Gastrocnemius medialis (tissue), 4 donors: ENCODE measurements around the gene CASP3. TPM values are rescaled to one million over a fixed set of nuclear protein-coding genes. Genes with fewer than 3 reads are reported as not detected.
"Not testable (repeated sequence)": the region's sequence is repeated elsewhere in the genome, so short reads cannot be mapped to it uniquely, and the experiment has no call there.

Source experiments
- ATAC-seq, 2 donors: fragments of 150-250 bp; one replicate each; pipeline ENCODE4 v1.9.1; 2016
- DNase-seq, 2 donors: peaks; one replicate each; pipeline ENCODE4 v3.0.0-alpha.2; 2019
- H3K27ac ChIP-seq, 4 donors: fragments of 200-600 bp; sonication (generic); 1 replicate in 1 of 4; 2 replicates in 3 of 4; pipeline ENCODE4 v1.5.1; 2016 to 2018; ENCODE audit warnings: mild to moderate bottlenecking in 2 of 4, moderate library complexity in 1 of 4
- H3K27me3 ChIP-seq, 3 donors: fragments of 200-600 bp; sonication (generic) in 2 of 3; 1 replicate in 1 of 3; 2 replicates in 2 of 3; pipeline versions ENCODE4 v1.5.1 to v1.6.0; 2016 to 2019; ENCODE audit warnings: mild to moderate bottlenecking in 1 of 3, moderate library complexity in 1 of 3
- H3K36me3 ChIP-seq, 2 donors: fragments of 200-600 bp; sonication (generic) in 1 of 2; one replicate each; pipeline ENCODE4 v1.5.1; 2017 to 2018
- H3K4me1 ChIP-seq, 2 donors: fragments of 200-600 bp; sonication (generic) in 1 of 2; one replicate each; pipeline ENCODE4 v1.5.1; 2016 to 2017; ENCODE audit warnings: mild to moderate bottlenecking in 2 of 2
- H3K4me3 ChIP-seq, 4 donors: fragments of 200-600 bp; sonication (generic) in 3 of 4; 1 replicate in 1 of 4; 2 replicates in 3 of 4; pipeline ENCODE4 v1.5.1; 2016 to 2019; ENCODE audit warnings: mild to moderate bottlenecking in 2 of 4
- H3K9me3 ChIP-seq, 3 donors: fragments of 200-600 bp; sonication (generic) in 2 of 3; 1 replicate in 1 of 3; 2 replicates in 2 of 3; pipeline ENCODE4 v1.5.1; 2016 to 2019
- POLR2A ChIP-seq, 2 donors: fragments of 450-650 bp; IDR thresholded peaks; one replicate each; pipeline ENCODE4 v1.6.1; 2017; ENCODE audit warnings: antibody characterized with exemption in 2 of 2, mild to moderate bottlenecking in 2 of 2, moderate library complexity in 2 of 2
- in situ Hi-C, 4 donors: fragments of 200-750 bp; cut with MboI; loops; one replicate each; pipeline versions ENCODE4 v1.15.0 to v1.8.0; 2017; ENCODE audit warnings: low sequenced_read_pairs in 4 of 4
- intact Hi-C: fragments of 100-400 bp; cut with DNase I; formaldehyde crosslinking; loops from one replicate; pipeline ENCODE4 v1.15.1; 2023; ENCODE audit warnings: low total_unique reads
- total RNA-seq, 4 donors: library from RNA; depleted of rRNA; stranded (reverse); fragments of >200 nt; gene quantifications; one replicate each; pipeline versions ENCODE4 v1.1.0 to v1.2.3, GENCODE V29; 2016
- TF ChIP-seq, protein P1 (sequence below), 5 experiments: fragments of 450-650 bp in 3 of 5; fragments of 200-600 bp in 2 of 5; sonication (generic) in 2 of 5; IDR thresholded peaks in 4 of 5; conservative IDR thresholded peaks in 1 of 5; 1 replicate in 4 of 5; 2 replicates in 1 of 5; pipeline ENCODE4 v1.5.1; 2016 to 2019; ENCODE audit warnings: antibody characterized with exemption in 5 of 5, mild to moderate bottlenecking in 3 of 5, moderate library complexity in 3 of 5

CASP3 gene
- total RNA-seq, 4 donors from 2014 or later, result 16.9 to 25.5 (median 20.8) TPM

DNA sequence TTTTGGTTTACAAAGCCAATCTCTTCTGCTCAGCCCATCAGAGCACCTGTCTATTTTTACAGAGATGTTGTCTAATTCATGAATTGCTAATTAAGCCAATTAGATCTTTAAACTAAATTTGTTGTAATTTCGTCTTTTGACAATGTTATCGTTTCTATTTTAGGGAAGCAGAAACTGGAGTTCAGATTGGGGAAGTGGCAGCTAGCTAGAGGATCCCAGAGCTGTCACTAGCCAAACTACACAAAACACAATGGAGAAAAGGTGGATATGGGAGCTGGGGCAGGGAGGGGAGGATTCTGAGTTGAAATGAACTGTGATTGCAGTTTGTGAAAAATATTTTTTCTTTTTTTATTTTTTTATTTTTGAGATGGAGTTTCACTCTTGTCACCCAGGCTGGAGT lies 35.8 kb downstream of the CASP3 start:
- Histone ChIP-seq H3K27ac (no peak overlapping the region), H3K4me3 (no peak overlapping the region), H3K36me3 (no peaks in the 10 kb centered on the region), H3K27me3 (no peaks in the 10 kb centered on the region), H3K9me3 (no peaks in the 10 kb centered on the region), H3K4me1 (no peaks in the 10 kb centered on the region)
- in situ Hi-C loops, result no loop called here
- no peak for TF ChIP-seq POLR2A (IDR thresholded peaks at IDR 0.05)
- TF ChIP-seq, protein P1, sequence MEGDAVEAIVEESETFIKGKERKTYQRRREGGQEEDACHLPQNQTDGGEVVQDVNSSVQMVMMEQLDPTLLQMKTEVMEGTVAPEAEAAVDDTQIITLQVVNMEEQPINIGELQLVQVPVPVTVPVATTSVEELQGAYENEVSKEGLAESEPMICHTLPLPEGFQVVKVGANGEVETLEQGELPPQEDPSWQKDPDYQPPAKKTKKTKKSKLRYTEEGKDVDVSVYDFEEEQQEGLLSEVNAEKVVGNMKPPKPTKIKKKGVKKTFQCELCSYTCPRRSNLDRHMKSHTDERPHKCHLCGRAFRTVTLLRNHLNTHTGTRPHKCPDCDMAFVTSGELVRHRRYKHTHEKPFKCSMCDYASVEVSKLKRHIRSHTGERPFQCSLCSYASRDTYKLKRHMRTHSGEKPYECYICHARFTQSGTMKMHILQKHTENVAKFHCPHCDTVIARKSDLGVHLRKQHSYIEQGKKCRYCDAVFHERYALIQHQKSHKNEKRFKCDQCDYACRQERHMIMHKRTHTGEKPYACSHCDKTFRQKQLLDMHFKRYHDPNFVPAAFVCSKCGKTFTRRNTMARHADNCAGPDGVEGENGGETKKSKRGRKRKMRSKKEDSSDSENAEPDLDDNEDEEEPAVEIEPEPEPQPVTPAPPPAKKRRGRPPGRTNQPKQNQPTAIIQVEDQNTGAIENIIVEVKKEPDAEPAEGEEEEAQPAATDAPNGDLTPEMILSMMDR (IDR thresholded peaks at IDR 0.05 in 4 of 5, conservative IDR thresholded peaks at IDR 0.05 in 1 of 5), result no peak
- intact Hi-C loops, result no loop called here
- ATAC-seq (no peak), DNase-seq (no peak)

DNA sequence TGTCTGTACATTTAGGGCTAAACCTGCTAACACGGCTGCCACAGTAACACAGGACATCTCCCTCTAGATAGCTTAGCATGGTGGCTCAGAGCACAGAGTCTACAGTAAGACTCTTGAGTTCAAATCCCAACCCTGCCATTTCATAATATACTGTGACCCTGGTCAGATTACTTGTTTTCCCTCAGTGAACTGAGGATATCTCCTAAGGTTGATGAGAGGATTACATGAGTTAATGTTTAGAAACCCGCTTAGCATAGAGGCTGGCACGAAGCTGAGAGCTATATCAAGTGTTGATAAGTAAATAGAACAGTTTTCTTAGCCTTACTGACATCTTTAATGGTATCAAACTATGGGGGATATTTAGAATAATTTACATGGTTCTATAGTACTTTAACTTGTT lies 37.2 kb downstream of the CASP3 start:
- ATAC-seq, result no peak
- in situ Hi-C loops (no loop called here), intact Hi-C loops (no loop called here)
- H3K4me1 ChIP-seq, result no peaks in the 10 kb centered on the region
- H3K9me3 ChIP-seq, result no peaks in the 10 kb centered on the region
- H3K27me3 ChIP-seq, result no peaks in the 10 kb centered on the region
- no peak overlapping the region for H3K27ac ChIP-seq
- no peak for DNase-seq
- TF ChIP-seq POLR2A (IDR thresholded peaks at IDR 0.05), result no peak
- TF ChIP-seq, protein P1 (IDR thresholded peaks at IDR 0.05 in 4 of 5, conservative IDR thresholded peaks at IDR 0.05 in 1 of 5), result no peak
- H3K36me3 ChIP-seq, result no peaks in the 10 kb centered on the region
- H3K4me3 ChIP-seq, result no peak overlapping the region

DNA sequence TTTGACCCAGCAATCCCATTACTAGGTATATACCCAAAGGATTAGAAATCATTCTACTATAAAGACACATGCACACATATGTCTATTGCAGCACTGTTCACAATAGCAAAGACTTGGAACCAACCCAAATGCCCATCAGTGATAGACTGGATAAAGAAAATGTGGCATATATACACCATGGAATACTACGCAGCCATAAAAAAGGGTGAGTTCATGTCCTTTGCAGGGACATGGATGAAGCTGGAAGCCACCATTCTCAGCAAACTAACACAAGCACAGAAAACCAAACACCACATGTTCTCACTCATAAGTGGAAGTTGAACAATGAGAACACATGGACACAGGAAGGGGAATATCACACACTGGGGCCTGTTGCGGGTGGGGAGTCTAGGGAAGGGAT lies 41.8 kb downstream of the CASP3 start:
- H3K27me3 ChIP-seq, in situ Hi-C loops, ATAC-seq, DNase-seq, intact Hi-C loops, H3K36me3 ChIP-seq, H3K4me3 ChIP-seq, H3K9me3 ChIP-seq, H3K27ac ChIP-seq, H3K4me1 ChIP-seq: not testable (repeated sequence)

DNA sequence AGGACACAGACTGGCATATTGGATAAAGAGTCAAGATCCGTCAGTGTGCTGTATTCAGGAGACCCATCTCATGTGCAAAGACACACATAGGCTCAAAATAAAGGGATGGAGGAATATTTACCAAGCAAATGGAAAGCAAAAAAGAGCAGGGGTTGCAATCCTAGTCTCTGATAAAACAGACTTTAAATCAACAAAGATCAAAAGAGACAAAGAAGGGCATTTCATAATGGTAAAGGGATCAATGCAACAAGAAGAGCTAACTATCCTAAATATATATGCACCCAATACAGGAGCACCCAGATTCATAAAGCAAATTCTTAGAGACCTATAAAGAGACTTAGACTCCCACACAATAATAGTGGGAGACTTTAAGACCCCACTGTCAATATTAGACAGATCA lies 46.4 kb downstream of the CASP3 start:
- H3K4me3 ChIP-seq, H3K36me3 ChIP-seq, intact Hi-C loops, ATAC-seq, H3K27ac ChIP-seq, H3K27me3 ChIP-seq, H3K9me3 ChIP-seq, H3K4me1 ChIP-seq, DNase-seq, in situ Hi-C loops: not testable (repeated sequence)

DNA sequence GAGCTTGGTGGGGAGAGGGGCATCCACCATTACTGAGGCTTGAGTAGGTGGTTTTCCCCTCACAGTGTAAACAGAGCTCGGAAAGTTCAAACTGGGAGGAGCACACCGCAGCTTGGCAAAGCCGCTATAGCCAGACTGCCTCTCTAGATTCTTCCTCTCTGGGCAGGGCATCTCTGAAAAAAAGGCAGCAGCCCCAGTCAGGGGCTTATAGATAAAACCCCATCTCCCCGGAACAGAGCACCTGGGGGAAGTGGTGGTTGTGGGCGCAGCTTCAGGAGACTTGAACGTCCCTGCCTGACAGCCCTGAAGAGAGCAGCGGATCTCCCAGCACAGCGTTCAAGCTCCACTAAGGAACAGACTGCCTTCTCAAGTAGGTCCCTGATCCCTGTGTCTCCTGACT lies 48.3 kb downstream of the CASP3 start:
- intact Hi-C loops, in situ Hi-C loops, H3K36me3 ChIP-seq, H3K27me3 ChIP-seq, H3K27ac ChIP-seq, ATAC-seq, H3K4me1 ChIP-seq, DNase-seq, H3K4me3 ChIP-seq, H3K9me3 ChIP-seq: not testable (repeated sequence)

DNA sequence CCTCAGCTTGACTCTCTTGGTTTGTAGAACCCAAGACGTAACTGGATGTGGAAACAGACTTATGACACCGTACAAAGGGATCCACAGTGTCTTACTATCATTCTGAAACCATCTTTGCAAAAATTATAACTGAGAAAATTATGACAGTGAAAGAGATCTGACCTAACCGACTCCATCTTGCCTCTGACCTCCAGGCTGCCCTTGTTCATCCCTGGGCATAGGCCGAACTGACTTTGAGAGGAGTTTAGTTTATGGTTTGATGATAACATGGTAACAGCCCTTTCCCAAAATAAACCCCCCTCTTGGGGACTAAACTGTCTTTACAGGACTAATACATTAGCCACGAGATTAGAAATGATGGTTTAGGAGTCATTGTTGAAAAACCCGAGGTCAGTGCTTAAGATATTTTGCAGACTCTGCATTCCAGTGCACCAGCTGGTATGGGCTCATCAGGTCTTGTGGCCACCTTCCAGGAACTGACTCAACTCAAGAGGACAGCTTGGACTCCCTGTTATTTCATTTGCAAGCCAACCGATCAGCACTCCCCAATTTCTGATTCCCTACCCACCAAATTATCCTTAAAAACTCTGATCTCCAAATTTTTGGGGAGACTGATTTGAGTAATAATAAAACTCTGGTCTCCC lies 49.6 kb downstream of the CASP3 start:
- H3K27me3 ChIP-seq, result no peaks in the 10 kb centered on the region
- intact Hi-C loops, result no loop called here
- no peak overlapping the region for H3K27ac ChIP-seq
- H3K4me3 ChIP-seq, result no peak overlapping the region
- TF ChIP-seq, protein P1 (IDR thresholded peaks at IDR 0.05 in 4 of 5, conservative IDR thresholded peaks at IDR 0.05 in 1 of 5), result no peak
- TF ChIP-seq POLR2A (IDR thresholded peaks at IDR 0.05), result no peak
- H3K4me1 ChIP-seq, result no peaks in the 10 kb centered on the region
- DNase-seq, result no peak
- ATAC-seq, result no peak
- H3K9me3 ChIP-seq, result no peaks in the 10 kb centered on the region
- no peaks in the 10 kb centered on the region for H3K36me3 ChIP-seq
- in situ Hi-C loops, result no loop called here
